Measurements from ENCODE around the gene APBA2. TPM values are rescaled to one million over a fixed set of nuclear protein-coding genes. Genes with fewer than 3 reads are reported as not detected.

APBA2 gene
- total RNA-seq, 2 donors from 2014 or later = 9.1 to 9.8 TPM

DNA sequence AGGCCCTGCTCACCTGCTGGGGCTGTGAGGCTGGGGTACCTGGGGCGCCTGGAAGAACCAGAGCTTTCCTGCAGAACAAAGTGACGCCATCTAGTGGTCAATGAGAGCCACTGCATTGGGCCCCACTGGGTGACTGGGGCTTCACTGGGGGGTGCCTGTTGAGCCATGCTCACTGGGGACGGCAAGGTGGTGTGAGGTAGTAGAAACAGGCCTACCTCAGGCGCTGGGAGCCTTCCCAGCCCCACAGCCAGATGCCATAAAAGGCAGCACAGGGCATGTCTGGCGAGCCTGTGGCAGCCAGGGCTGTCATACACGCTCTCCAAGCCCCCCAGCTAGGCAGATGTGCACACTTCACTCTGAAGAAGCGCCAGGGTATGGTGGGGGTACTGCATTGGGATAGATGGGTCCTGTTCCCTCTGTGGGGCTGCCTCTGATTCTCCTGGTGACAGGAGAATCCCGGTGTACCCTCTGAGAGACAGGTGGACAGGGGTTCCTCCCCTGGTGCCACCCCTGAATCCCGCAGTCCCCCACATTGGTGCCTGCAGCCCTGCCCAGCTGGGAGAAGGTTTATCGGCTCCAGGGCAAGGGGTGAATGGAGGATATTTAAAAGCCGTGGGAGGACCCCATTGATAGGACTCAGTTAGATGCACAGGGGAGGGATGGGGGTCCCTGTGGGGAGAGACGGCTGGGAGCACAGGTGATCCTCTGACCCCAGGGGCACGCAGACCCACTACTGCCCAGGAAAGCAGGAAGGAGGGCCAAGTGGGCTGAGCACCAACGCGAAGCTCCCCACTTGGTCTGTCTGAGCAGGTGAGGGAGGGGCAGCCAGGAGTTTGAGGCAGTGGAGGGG, 205.1 kb downstream of the APBA2 start:
- Mint-ChIP-seq H3K36me3 (ENCODE audit: insufficient read depth in 2 of 2) (no peaks in the 10 kb centered on the region), H3K27me3 (ENCODE audit: low read depth) (no peaks in the 10 kb centered on the region), H3K9me3 (no peaks in the 10 kb centered on the region), H3K4me1 (ENCODE audit: low read depth) (peaks cover 14% of the 10 kb centered on the region), H3K4me3 (peak overlapping the region; percentile 64 to 76), H3K27ac (no peak overlapping the region)
- DNase-seq (peak; percentile 61 to 65), ATAC-seq (replicated peaks in 1 of 2) (peak; percentile 68 to 73)

DNA sequence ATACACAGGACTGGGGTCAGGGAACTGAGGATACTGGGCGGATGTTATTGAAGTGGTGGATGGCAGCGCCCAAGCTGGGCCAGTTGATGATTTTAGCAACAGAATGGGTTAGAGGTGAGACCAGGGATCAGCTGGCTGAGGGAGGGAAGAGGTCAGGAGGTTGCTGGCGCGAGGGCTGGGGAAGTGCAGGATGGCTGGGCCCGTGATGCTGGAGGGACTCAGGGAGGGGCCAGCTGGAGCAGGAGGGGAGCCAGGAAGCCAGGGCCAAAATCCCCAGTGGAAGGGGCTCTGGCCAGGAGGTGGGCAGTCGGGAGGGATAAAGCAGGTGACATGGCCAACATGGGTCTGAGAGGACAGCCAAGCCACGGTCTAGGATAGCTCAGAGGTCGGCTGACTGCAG, 205.9 kb downstream of the APBA2 start:
- Mint-ChIP-seq H3K27ac (no peak overlapping the region), H3K27me3 (ENCODE audit: low read depth) (no peaks in the 10 kb centered on the region), H3K4me3 (no peak overlapping the region), H3K36me3 (ENCODE audit: insufficient read depth in 2 of 2) (no peaks in the 10 kb centered on the region), H3K9me3 (no peaks in the 10 kb centered on the region), H3K4me1 (ENCODE audit: low read depth) (peaks cover 14% of the 10 kb centered on the region)
- ATAC-seq (replicated peaks in 1 of 2) (no peak), DNase-seq (no peak)

DNA sequence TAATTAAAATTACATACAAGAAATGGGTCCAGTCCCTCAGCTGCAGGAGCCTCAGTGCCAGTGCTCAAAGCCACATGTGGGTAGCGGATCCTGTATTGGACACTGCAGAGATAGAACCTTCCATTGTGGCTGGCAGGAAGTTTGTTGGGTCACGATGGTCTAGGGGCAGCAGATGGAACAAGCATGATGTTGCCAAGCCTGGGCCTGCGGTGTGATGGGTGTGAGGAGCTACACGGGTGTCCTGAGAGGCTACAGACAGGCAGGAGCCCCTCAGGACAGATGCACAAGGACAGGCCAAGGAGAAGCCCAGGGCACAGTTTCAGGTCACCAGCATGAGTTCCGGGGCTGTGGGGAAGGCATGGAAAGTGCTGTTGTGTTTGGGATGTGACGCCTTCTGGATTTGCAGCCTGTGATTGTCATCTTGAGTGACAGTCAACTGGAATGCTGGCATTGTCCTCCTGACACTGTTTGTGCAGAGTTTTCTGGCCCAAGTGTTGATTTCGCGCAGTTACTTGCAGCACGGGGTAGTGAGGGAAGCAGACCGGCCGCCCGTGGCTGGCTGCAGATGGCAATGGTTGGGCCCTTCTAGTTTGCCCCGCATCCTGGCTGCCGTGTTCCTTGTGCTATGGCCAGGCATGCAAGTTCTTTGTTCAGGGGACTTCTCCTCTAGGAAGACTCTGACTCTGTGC, 206.7 kb downstream of the APBA2 start:
- Mint-ChIP-seq H3K27ac (no peak overlapping the region), H3K9me3 (no peaks in the 10 kb centered on the region), H3K4me3 (no peak overlapping the region), H3K36me3 (ENCODE audit: insufficient read depth in 2 of 2) (no peaks in the 10 kb centered on the region), H3K4me1 (ENCODE audit: low read depth) (peaks cover 14% of the 10 kb centered on the region), H3K27me3 (ENCODE audit: low read depth) (no peaks in the 10 kb centered on the region)
- ATAC-seq (replicated peaks in 1 of 2) (no peak), DNase-seq (no peak)

DNA sequence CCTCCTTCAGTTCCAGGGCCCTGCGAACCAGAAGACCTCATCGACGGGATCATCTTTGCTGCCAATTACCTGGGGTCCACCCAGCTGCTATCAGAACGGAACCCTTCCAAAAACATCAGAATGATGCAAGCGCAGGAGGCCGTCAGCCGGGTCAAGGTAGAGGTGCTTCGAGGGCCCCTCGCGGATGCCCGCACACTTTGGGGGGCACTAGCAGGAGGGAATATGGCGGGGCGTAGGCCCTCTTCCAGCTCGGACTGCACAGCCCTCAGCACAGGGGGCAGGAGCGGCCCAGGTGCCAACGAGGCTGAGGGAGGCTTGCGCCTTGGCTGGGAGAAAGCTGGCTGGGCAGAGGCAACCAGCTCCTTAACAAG, 207.3 kb downstream of the APBA2 start:
- H3K4me3 Mint-ChIP-seq = no peak overlapping the region
- H3K36me3 Mint-ChIP-seq (ENCODE audit: insufficient read depth in 2 of 2) = no peaks in the 10 kb centered on the region
- no peak for DNase-seq
- no peaks in the 10 kb centered on the region for H3K9me3 Mint-ChIP-seq
- ATAC-seq (replicated peaks in 1 of 2) = no peak
- peaks cover 14% of the 10 kb centered on the region for H3K4me1 Mint-ChIP-seq (ENCODE audit: low read depth)
- H3K27ac Mint-ChIP-seq = no peak overlapping the region
- no peaks in the 10 kb centered on the region for H3K27me3 Mint-ChIP-seq (ENCODE audit: low read depth)

DNA sequence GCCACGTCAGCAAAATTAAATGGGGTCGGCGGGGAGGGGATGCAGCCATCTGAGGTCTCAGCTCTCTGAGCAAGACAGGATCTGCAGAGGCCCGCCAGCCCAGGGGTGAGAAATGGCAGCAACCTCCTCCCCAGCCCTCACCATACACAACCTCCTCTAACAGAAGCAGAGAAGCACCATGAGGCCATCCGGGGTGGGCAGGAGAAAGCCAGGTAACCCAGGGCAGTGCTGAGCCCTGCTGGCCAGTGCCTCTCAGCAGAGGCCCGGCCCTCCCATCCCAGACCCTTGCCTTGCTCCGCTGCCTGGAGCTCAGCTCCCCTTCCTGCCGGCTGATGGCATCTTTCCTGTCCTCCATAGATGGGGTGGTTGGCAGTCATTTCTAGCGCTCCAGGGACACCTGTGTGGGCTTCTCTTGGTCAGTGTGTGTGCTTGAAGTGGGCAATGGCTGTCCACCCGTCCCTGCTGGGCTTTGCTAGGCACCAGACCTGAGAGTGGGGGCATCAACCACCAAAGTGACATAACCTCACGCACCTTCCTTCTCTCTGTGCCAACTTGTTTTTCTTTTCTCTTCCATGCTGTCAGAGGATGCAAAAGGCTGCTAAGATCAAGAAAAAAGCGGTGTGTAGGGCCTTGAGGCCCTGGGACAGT, 208.0 kb downstream of the APBA2 start:
- Mint-ChIP-seq H3K36me3 (ENCODE audit: insufficient read depth in 2 of 2) (no peaks in the 10 kb centered on the region), H3K4me1 (ENCODE audit: low read depth) (peaks cover 12% of the 10 kb centered on the region), H3K27me3 (ENCODE audit: low read depth) (no peaks in the 10 kb centered on the region), H3K27ac (no peak overlapping the region), H3K4me3 (no peak overlapping the region), H3K9me3 (no peaks in the 10 kb centered on the region)
- ATAC-seq (replicated peaks in 1 of 2) (no peak), DNase-seq (no peak)

DNA sequence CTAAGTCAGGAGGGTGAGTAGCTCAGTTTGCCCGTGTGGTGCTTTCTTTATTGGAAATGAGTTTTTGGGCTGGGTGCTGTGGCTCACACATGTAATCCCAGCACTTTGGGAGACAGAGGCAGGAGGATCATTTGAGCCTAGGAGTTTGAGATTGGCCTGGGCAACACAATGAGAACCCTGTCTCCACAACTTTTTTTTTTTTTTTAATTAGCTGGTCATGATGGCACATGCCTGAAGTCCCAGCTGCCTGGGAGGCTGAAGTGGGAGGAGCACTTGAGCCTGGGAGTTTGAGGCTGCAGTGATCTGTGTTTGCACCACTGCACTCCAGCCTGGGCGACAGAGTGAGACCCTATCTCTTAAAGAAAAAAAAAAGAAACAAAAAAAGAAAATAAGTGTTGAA, 208.9 kb downstream of the APBA2 start:
- no peak for ATAC-seq (replicated peaks in 1 of 2)
- no peak overlapping the region for H3K4me3 Mint-ChIP-seq
- no peaks in the 10 kb centered on the region for H3K9me3 Mint-ChIP-seq
- no peak overlapping the region for H3K27ac Mint-ChIP-seq
- H3K36me3 Mint-ChIP-seq (ENCODE audit: insufficient read depth in 2 of 2) = no peaks in the 10 kb centered on the region
- no peak for DNase-seq
- H3K4me1 Mint-ChIP-seq (ENCODE audit: low read depth) = peaks cover 8% of the 10 kb centered on the region
- H3K27me3 Mint-ChIP-seq (ENCODE audit: low read depth) = no peaks in the 10 kb centered on the region

DNA sequence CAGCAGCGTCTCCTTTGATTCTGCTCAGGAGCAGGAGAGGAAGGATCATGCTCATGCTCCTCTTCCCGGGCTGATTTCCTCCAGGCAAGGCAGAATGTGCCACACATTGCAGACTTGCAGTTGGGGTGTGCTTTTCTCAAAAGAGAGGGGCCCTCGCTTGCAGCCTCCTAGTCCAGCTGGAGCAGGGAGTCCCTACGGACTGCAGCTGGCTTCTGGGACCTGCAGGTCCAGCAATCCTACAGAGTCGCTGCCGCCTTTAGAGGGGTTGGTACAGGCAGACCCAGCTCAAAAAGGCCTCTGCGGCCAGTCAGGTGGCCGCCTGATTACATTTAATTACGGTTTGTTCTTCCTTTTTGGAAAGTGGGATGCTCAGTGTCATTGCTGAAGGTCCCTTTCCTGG, 210.0 kb downstream of the APBA2 start:
- H3K9me3 Mint-ChIP-seq = no peaks in the 10 kb centered on the region
- H3K27me3 Mint-ChIP-seq (ENCODE audit: low read depth) = no peaks in the 10 kb centered on the region
- H3K4me3 Mint-ChIP-seq = no peak overlapping the region
- ATAC-seq (replicated peaks in 1 of 2) (no peak), DNase-seq (no peak)
- no peaks in the 10 kb centered on the region for H3K36me3 Mint-ChIP-seq (ENCODE audit: insufficient read depth in 2 of 2)
- no peaks in the 10 kb centered on the region for H3K4me1 Mint-ChIP-seq (ENCODE audit: low read depth)
- no peak overlapping the region for H3K27ac Mint-ChIP-seq

DNA sequence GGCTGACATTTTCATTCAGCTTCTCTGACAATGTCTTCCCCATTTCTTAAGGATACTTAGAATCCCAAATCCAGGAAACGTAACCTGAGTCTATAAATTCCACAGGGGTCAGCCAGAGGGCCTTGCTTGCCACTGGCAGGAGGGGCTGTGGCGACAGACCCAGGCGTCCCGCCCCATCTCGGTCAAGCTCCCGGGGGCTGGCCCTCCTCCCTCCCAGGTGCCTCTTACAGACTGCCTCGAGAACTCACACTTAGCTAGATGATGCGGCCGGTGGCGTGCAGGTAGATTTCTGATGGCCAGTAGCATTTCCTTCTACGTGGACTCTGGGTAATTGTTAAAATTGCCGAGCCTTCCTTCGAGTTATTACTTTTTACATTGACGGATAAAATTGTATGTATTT, 211.4 kb downstream of the APBA2 start:
- no peak for DNase-seq
- no peaks in the 10 kb centered on the region for H3K36me3 Mint-ChIP-seq (ENCODE audit: insufficient read depth in 2 of 2)
- no peaks in the 10 kb centered on the region for H3K27me3 Mint-ChIP-seq (ENCODE audit: low read depth)
- no peak overlapping the region for H3K27ac Mint-ChIP-seq
- H3K4me1 Mint-ChIP-seq (ENCODE audit: low read depth) = no peaks in the 10 kb centered on the region
- no peak for ATAC-seq (replicated peaks in 1 of 2)
- H3K4me3 Mint-ChIP-seq = no peak overlapping the region
- H3K9me3 Mint-ChIP-seq = no peaks in the 10 kb centered on the region

DNA sequence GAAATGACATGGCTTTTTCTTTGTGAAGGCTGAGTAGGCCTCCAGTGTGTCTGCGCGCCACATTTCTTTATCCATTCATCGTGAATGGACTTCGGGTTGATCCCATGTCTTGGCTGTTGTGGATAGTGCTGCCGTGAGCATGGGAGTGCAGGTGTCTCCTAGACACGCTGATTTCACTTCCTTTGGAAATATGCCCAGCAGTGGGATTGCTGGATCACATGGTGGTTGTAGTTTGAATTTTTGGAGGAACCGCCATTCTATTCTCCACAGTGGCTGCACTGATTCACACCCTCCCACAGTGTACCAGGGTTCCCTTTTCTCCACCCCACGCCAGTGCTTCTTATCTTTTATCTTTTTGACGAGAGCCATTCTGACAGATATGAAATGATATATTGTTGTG, 212.2 kb downstream of the APBA2 start:
- Mint-ChIP-seq H3K4me3 (no peak overlapping the region), H3K27ac (no peak overlapping the region)

DNA sequence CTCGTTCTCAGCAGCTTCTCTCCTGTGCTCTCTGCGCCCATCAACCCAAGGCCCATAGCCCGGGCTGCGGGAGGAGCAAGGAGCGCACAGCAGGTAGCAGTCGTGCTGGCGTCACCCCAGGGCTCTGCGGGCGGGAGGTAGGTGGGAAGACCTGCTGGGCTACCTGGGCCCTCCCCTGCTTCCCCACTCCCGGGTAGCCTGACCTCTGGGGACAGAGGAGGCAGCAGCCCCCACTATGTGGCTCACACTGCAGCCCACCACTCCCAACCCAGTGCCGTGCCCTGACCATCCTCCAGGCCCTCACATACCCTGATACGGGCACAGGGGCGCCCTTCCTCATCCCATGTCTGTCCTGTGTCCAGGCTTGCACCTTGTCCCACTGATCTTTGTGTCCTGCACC, 212.9 kb downstream of the APBA2 start:
- Mint-ChIP-seq H3K36me3 (ENCODE audit: insufficient read depth in 2 of 2) (no peaks in the 10 kb centered on the region), H3K4me1 (ENCODE audit: low read depth) (no peaks in the 10 kb centered on the region), H3K9me3 (no peaks in the 10 kb centered on the region), H3K4me3 (no peak overlapping the region), H3K27me3 (ENCODE audit: low read depth) (no peaks in the 10 kb centered on the region), H3K27ac (no peak overlapping the region)
- no peak for ATAC-seq (replicated peaks in 1 of 2)
- no peak for DNase-seq

More for the DNA sequence above, 212.2 kb downstream of the APBA2 start:
- no peaks in the 10 kb centered on the region for H3K36me3 Mint-ChIP-seq (ENCODE audit: insufficient read depth in 2 of 2)
- no peaks in the 10 kb centered on the region for H3K27me3 Mint-ChIP-seq (ENCODE audit: low read depth)
- no peak for DNase-seq
- H3K4me1 Mint-ChIP-seq (ENCODE audit: low read depth) = no peaks in the 10 kb centered on the region
- no peak for ATAC-seq (replicated peaks in 1 of 2)
- no peaks in the 10 kb centered on the region for H3K9me3 Mint-ChIP-seq

DNA sequence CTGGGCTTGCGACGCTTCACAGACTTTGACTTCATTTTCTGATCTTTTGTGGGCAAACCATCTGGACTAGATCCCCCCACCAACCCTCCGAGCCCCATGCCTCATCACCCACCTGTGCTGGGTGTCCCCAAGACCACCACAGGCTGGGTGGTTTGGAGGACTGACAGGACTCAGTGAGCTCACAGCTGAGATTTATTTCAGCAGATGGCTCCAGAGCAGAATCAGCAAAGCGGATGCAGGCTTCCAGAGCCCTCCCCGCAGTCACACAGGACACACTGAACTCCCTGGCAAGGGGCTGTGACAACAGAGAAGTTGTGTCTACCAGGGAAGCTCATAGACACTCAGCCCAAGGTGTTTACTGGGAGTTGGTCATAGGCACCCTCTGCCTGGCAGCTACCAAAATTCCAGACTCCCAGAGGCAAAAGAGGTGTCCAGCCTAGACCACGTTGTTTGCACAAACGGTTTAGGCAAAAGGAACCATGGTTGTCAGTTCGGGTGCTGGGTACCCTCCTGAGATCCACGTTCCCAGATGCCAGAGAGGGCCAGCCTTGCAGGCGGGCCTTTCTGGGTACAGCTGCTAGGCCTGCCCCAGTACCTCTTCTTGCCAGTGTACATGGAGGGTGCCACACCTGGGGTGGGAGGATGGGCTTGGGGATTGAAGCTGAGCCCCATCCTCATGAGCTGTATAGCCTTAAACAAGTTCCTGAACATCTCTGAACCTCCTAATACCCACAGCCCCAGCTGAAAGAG, 213.5 kb downstream of the APBA2 start:
- ATAC-seq (replicated peaks in 1 of 2) = no peak

DNA sequence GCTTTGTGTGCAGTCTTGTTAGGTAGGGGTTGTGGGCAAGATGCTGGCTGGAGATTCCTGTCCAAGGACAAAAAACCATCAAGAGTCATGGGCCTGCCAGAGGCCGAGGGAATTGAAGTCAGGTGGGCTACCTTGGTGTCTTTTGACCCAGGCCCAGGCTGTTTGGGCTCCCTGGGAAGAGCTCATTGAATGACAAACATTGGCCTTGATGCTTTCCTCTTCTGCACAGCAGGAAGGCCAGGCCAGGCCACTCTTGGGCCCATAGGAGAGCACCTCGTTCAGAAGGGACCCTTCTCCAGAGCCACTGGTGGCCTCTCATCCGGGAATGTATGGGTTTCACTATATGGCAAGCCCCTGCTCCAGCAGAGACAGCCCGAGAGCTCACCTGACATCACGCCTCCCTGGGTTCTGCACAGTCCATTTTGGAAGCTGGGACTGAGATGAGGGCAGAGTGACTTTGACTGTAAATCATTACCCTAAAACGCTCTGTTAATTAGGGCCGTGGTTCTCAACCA, 214.8 kb downstream of the APBA2 start:
- DNase-seq (no peak), ATAC-seq (replicated peaks in 1 of 2) (no peak)
- no peaks in the 10 kb centered on the region for H3K9me3 Mint-ChIP-seq
- no peak overlapping the region for H3K4me3 Mint-ChIP-seq
- no peaks in the 10 kb centered on the region for H3K4me1 Mint-ChIP-seq (ENCODE audit: low read depth)
- H3K27me3 Mint-ChIP-seq (ENCODE audit: low read depth) = no peaks in the 10 kb centered on the region
- H3K36me3 Mint-ChIP-seq (ENCODE audit: insufficient read depth in 2 of 2) = no peaks in the 10 kb centered on the region
- no peak overlapping the region for H3K27ac Mint-ChIP-seq

More for the DNA sequence above, 213.5 kb downstream of the APBA2 start:
- Mint-ChIP-seq H3K4me3 (no peak overlapping the region), H3K9me3 (no peaks in the 10 kb centered on the region), H3K4me1 (ENCODE audit: low read depth) (no peaks in the 10 kb centered on the region), H3K27ac (no peak overlapping the region), H3K36me3 (ENCODE audit: insufficient read depth in 2 of 2) (no peaks in the 10 kb centered on the region), H3K27me3 (ENCODE audit: low read depth) (no peaks in the 10 kb centered on the region)
- DNase-seq = no peak

DNA sequence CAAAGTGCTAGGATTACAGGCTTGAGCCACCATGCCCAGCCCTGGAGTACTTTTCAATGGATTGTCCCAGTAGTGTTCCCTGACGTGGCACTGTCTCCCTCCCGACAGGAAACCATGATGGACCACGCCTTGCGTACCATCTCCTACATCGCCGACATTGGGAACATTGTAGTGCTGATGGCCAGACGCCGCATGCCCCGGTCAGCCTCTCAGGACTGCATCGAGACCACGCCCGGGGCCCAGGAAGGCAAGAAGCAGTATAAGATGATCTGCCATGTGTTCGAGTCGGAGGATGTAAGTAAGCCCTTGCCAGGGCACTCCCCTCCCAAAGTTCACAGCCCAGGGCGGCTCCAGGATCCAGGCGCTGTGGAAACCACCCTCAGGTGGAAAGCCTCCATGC, 215.7 kb downstream of the APBA2 start:
- Mint-ChIP-seq H3K9me3 (no peaks in the 10 kb centered on the region), H3K27me3 (ENCODE audit: low read depth) (no peaks in the 10 kb centered on the region), H3K4me1 (ENCODE audit: low read depth) (no peaks in the 10 kb centered on the region), H3K36me3 (ENCODE audit: insufficient read depth in 2 of 2) (no peaks in the 10 kb centered on the region), H3K4me3 (no peak overlapping the region), H3K27ac (no peak overlapping the region)
- DNase-seq (no peak), ATAC-seq (replicated peaks in 1 of 2) (no peak)
